Measurements from ENCODE around the gene ZNF883. TPM values are rescaled to one million over a fixed set of nuclear protein-coding genes. Genes with fewer than 3 reads are reported as not detected.

The ZNF883 gene
- total and polyA plus RNA-seq, 2 of the 8 experiments (the other 6 are each of a cell fraction or from before 2014, with no cell fraction given), result 6.1 to 20.2 TPM

DNA sequence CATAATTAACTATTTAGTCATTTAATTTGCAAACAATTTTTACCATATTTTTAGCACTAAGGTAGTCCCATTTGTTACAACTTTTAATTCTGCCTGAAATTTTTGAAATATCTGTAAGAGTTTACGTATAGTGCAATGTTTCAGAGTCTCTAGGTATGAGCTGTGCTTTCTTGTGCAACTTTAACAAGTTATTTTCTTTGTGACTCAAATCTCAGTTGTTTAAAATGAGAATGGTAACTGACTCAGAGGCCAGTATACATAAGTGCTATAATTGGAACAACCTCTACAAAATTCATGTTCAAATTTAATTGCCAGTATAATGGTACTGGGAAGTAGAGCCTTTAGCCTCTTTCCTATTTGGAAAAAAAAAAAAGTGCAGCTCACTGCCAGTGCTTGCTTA is 14.2 kb upstream of the ZNF883 start (continued):
- TF ChIP-seq SIX5 (IDR thresholded peaks at IDR 0.05; ENCODE audit: low read depth, low read length) (no peak), SRF (IDR thresholded peaks at IDR 0.05; ENCODE audit: low read depth, low read length) (no peak), EP300 (IDR thresholded peaks at IDR 0.05; ENCODE audit: borderline replicate concordance in 1 of 2, low read depth in 2 of 2, low read length in 2 of 2) (no peak), RFX5 (IDR thresholded peaks at IDR 0.05; ENCODE audit: borderline replicate concordance, low read depth, low read length) (no peak), CEBPB (IDR thresholded peaks at IDR 0.05; ENCODE audit: low read depth, low read length) (no peak), TEAD4 (IDR thresholded peaks at IDR 0.05; ENCODE audit: low read depth, low read length) (no peak)
